Measurements from ENCODE around the gene VENTX.

DNA sequence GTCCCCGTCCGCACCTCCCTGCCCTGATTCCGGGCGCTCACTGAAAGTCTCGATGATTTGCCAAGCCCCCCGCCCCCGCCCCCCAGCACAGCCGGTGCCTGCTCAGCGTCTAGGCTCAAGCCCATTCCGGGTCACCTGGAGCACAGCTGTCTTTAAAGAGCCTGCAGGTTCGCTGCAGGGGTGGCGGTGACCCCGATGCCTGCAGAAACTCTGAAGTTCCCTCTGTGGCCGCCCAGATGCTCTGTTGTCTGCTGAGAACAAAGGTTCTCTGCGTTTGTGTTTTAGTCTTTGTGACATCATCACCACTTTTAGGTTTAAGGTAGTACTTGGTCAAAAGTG, 780 bp downstream of the VENTX start:
- no peak for TF ChIP-seq TAF1 (IDR thresholded peaks at IDR 0.05; ENCODE audit: low read depth)
- no peak for TF ChIP-seq NFIC (IDR thresholded peaks at IDR 0.05)
- TF ChIP-seq TCF12 (IDR thresholded peaks at IDR 0.05; ENCODE audit: low read depth) = no peak
- no peak for TF ChIP-seq TEAD4 (IDR thresholded peaks at IDR 0.05)
- TF ChIP-seq, protein P1, sequence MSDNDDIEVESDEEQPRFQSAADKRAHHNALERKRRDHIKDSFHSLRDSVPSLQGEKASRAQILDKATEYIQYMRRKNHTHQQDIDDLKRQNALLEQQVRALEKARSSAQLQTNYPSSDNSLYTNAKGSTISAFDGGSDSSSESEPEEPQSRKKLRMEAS (IDR thresholded peaks at IDR 0.05) = no peak
- TF ChIP-seq ZBTB7A (IDR thresholded peaks at IDR 0.05; ENCODE audit: low read depth) = no peak
- TF ChIP-seq, protein P2, sequence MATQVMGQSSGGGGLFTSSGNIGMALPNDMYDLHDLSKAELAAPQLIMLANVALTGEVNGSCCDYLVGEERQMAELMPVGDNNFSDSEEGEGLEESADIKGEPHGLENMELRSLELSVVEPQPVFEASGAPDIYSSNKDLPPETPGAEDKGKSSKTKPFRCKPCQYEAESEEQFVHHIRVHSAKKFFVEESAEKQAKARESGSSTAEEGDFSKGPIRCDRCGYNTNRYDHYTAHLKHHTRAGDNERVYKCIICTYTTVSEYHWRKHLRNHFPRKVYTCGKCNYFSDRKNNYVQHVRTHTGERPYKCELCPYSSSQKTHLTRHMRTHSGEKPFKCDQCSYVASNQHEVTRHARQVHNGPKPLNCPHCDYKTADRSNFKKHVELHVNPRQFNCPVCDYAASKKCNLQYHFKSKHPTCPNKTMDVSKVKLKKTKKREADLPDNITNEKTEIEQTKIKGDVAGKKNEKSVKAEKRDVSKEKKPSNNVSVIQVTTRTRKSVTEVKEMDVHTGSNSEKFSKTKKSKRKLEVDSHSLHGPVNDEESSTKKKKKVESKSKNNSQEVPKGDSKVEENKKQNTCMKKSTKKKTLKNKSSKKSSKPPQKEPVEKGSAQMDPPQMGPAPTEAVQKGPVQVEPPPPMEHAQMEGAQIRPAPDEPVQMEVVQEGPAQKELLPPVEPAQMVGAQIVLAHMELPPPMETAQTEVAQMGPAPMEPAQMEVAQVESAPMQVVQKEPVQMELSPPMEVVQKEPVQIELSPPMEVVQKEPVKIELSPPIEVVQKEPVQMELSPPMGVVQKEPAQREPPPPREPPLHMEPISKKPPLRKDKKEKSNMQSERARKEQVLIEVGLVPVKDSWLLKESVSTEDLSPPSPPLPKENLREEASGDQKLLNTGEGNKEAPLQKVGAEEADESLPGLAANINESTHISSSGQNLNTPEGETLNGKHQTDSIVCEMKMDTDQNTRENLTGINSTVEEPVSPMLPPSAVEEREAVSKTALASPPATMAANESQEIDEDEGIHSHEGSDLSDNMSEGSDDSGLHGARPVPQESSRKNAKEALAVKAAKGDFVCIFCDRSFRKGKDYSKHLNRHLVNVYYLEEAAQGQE (IDR thresholded peaks at IDR 0.05; ENCODE audit: low read depth) = no peak
- no peak for TF ChIP-seq EP300 (IDR thresholded peaks at IDR 0.05; ENCODE audit: borderline replicate concordance)
- TF ChIP-seq EGR1 (IDR thresholded peaks at IDR 0.05) = no peak
- no peak for TF ChIP-seq RAD21 (IDR thresholded peaks at IDR 0.05; ENCODE audit: low read depth)
- no peak for TF ChIP-seq YY1 (IDR thresholded peaks at IDR 0.05; ENCODE audit: low read depth)
- TF ChIP-seq, protein P3, sequence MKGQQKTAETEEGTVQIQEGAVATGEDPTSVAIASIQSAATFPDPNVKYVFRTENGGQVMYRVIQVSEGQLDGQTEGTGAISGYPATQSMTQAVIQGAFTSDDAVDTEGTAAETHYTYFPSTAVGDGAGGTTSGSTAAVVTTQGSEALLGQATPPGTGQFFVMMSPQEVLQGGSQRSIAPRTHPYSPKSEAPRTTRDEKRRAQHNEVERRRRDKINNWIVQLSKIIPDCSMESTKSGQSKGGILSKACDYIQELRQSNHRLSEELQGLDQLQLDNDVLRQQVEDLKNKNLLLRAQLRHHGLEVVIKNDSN (IDR thresholded peaks at IDR 0.05) = no peak
- TF ChIP-seq FOXM1 (IDR thresholded peaks at IDR 0.05; ENCODE audit: borderline replicate concordance, low read depth) = no peak

Data from Ishikawa (cell line).